NCI-H2196 treated with DMSO at 0.1 percent for 48 hours (cell line): ENCODE results near the gene PDE1C.

Experiments
- DNase-seq: peaks from one replicate; lab custom pipeline; 2025; ENCODE audit not compliant: unreplicated experiment; lab: John Stamatoyannopoulos, UW

Gene PDE1C

GRCh38 chr7:31785101-31785500, 285.1 kb downstream of the PDE1C start:
- no peak for DNase-seq

DNA sequence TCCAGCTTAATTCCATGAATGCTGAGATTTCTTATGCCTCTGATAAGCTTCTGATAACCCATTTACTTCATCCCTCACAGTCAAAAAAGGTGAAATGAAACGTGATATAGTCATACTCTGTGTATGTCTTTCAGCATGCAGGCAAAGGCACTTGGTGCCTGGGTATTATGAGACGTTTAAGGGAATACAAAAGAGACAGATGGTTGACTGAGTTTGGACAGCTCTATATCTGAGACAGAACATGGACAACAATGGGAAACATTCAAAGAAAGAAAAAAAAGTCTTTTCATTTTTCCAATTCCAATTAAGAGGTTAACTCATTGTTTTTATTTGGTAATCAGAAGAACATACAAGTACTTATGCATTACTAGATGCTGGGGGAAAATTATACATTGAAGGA, 287.0 kb downstream of the PDE1C start:
- no peak for DNase-seq

DNA sequence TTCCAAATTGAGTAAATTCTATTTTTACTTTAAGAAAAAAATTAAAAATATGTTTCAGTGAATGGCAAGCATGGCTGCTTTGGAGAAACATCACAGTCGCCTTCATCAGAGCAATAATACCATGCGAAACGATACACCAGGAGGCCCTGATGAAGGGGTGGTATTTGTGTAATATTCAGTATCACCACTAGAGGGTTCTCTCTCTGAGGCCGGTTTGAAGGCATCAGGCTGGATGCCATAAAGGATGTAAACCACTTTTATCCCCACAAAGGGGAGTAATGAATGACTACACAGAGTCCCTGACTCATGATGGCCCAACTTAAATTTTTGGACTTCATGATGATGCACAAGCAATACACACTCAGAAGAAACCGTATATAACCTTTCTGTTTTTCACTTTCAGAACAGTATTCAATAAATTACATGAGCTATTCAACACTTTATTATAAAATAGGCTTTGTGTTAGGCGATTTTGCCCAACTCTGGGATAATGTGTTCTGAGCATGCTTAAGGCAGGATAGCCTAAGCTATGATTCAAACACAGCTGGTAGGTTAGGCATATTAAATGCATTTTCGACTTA, 287.7 kb downstream of the PDE1C start:
- peak; percentile 6 for DNase-seq

DNA sequence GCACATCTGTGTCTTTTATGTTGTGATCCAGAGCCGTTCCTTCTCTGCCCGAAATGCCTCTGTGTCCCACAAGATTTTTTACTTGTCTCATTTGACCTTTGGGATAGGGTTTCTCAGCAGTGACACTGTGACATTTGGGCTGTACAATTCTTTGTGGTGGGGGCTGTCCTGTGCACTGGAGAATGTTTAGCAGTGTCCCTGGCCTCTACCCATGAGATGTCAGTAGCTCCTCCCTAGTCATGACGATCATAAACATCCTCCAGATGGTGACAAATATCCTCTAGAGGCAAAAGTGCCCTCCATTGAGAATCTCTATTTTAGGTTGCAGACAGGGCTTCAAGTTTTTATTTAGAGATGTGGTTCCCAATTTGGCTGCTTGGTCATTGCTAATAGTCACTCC, 291.9 kb downstream of the PDE1C start:
- no peak for DNase-seq

- no peak for DNase-seq
Measured at GRCh38 chr7:31776616-31777015, 293.6 kb downstream of the PDE1C start.

DNA sequence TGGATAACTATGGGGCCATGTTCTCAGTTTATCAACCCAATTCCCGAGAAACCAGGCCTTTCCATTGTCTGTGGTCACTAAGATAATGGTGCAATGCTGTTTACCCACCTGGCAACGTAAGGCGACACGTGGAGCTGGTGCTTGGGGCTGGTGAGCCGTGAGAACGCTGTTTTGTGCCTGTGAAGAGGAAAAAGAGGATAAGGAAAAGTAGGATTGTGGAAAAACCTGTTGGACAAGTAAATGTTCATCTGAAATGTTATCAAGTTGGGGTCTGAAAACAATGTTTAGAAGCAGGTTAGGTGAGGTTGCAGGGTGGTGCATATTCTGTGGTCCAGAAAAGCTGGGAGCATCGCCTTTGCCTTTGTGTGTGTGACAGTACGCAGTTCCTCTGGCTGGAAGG, 294.7 kb downstream of the PDE1C start:
- no peak for DNase-seq

DNA sequence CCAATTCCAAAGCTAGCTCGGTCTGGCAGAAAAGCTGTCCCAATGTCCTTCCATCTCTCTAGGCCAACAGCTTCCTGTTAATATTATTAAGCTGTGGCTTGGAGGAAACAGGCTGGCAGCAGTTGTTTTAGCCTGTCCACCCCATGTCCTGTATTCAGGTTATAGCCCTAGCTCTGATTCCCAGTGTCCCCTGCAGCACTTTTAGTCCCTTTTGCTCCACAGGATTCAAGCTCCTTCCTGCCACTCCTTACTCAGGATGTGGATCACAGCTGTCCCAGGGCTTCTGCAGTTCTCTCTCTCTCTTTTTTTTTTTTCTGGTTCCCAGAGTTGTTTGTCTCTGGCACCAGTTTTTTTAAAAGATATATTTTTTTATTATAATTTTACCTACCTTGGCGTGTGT, 298.0 kb downstream of the PDE1C start:
- DNase-seq, result no peak

DNA sequence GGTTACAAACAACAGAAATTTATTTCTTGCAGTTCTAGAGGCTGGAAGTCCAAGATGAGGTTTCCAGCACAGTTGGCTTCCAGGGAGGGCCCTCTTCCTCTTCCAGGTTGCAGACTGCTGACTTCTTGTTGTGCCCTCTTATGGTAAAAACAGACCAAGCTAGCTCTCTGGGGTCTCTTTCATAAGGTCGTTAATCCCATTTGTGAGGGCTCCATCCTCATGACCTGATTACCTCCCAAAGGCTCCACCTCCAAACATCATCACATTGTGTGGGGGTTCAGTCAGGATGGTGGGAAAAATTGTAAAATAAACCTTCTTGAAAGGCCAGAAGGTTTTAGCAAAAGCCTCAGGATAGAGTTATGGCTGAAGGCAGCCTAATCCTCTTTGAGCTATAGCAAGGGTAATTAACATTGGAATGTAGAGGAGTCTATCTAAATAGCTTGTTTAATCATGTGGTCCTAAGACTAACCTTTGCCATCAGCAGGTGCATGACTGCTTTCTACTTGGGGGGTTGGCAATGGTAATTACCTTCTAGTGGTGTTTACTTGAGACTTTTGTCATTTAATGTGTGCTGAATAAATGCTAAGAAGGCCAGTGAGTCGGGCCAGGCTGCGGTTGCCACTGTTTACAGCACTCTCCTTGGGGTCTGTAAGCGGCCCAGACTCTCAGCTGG, 302.4 kb downstream of the PDE1C start:
- no peak for DNase-seq

- DNase-seq, result no peak
Measured at GRCh38 chr7:31764462-31764861, 305.7 kb downstream of the PDE1C start.

GRCh38 chr7:31763548-31763947, 306.7 kb downstream of the PDE1C start:
- no peak for DNase-seq

GRCh38 chr7:31761646-31762045, 308.6 kb downstream of the PDE1C start:
- DNase-seq, result no peak

DNA sequence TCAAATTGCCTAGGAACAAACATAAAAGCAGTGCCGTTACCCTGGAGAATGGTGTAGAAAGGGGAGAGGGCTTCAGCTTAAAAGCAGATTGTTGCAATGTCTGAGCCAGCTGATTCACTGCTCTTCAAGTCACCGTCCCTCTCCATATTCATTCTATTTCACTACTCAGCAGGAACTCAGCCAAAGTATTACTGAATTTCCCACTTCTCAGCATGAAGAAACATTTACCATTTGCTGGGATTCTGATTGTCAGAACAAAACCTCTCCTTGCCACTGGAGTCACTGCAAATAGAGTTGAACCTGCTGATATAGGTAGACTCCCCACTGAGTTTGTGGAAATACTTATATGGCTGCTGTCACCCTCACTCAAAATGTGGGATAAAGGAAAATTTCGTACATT, 311.5 kb downstream of the PDE1C start:
- DNase-seq, result no peak

- no peak for DNase-seq
Measured at GRCh38 chr7:31751726-31752125, 318.5 kb downstream of the PDE1C start.

- DNase-seq, result no peak
Measured at GRCh38 chr7:31748084-31748483, 322.1 kb downstream of the PDE1C start.

DNA sequence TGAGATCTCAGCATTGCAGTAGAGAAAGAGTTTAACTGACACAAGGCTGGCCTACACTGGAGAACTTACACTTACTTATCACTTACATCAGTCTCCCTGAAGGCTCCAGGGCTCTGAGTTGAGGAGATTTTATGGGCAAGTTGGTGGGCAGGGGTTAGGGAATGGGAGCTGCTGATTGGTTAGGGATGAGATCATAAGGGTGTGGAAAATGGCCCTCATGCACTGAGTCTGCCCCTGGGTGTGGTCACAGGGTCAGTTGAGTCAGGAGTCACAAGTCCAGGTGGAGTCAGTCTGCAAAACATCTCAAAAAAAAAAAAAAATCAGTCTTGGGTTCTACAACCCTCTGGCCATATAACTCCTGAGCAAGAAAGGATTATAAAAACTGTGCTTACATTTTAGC, 322.7 kb downstream of the PDE1C start:
- no peak for DNase-seq

GRCh38 chr7:31744294-31744874, 325.8 kb downstream of the PDE1C start:
- DNase-seq, result peak; percentile 53

DNA sequence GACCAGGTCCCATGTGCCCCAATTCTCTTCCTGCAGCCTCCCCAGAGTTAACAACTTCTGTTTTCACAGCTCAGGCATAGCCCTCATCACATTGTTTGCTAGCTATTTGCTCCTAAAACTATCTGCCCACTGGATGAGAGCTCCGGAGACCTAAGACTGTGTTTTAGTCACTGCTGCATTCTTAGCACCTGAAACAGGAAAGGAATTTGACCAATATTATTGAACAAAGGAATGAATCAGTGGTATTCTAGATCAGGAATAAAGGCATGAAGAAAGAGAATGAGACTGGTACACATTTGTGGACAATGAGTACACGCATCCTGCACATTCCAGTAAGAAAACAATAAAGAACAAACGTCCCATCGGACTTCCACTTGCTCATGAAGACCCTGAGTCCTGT, 328.4 kb downstream of the PDE1C start:
- DNase-seq, result no peak

DNA sequence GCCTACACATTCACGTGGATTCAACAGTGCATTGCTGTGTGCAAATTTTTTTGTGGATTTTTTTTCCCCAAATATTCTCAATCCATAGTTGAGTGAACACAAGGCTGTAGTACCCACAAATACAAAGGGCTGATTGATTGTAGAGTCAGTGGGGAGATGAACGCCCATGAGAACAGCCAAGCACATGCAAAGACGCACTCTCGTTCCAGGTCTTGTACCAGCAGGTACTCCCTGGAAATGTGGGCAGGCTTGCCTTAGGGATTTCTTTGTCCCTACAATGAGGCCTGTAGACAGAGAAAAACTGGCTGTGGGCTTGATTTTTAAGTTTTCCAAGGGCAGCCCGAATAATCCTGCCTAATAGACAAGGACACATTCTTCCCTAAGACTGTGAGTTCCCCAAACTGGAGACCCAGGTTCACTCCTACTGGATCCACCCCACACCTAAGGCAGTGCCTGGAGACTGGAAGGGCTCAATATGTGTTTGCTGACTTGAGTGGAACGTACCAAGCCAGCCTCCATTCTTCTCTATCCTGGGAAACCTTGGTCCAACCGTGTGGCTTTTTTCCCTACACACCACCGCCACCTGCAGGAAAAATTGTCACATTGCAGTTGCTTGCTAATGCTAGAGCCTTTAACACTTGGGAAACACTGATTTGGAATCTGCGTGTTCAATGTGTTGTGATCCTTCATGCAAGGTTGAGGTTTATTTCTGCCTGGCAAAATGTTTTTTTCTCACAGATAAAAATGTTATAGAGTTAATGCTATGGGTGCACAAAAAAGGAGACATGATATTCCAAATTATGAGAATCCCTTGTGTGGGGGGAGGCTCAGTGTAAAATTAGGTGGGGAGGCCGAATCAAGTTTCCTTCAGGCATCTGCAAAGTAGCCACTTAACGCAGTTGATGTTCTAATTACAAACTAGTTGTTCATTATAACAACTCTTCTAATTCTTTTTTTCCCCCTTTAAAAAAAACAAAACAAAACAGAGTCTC, 333.9 kb downstream of the PDE1C start:
- DNase-seq, result peak; percentile 37

- no peak for DNase-seq
Measured at GRCh38 chr7:31734456-31734855, 335.8 kb downstream of the PDE1C start.

GRCh38 chr7:31729195-31729804, 340.9 kb downstream of the PDE1C start:
- no peak for DNase-seq

DNA sequence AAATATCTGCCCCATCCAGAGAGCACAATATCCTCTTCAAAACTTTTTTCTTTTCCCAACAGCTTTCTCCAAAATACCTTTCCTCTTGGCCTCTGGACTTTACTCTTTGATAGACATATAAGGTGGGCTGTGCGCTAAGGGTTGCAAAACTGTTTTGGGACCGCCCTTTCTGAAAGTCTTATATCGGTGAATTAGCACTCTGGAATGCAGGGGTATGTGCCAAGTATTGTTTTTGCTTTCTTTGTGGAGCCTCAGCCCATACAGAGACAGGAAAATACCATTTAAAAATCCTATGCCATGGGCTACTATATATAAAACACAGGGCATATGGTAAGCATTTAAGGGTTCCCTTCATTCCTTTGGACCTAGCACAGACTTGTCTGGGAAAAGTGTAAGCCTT, 345.5 kb downstream of the PDE1C start:
- DNase-seq, result no peak
